ENCODE results near the gene EPHB1. TPM values are rescaled to one million over a fixed set of nuclear protein-coding genes. Genes with fewer than 3 reads are reported as not detected.

Gene EPHB1
- total RNA-seq, 1 experiment from 2014 or later = 0.86 TPM

DNA sequence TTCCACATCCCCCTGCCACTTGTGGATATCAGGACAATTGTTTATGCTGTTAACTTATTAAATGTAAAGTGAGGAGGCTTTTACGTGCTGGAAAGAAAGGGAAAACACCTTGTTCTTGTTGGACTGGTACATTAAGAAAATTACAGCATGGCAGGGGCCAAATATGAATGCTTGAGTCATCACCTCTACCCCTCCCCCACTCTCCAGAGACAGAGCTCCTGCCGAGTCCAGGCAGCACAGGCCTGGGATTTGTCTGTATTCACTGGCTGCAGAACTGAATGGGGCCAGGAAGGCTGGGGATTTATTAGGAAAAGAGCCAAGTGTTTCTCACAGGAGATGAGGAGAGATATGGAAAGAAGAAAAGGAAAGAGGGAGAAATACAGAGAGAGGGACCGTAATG, 308.9 kb downstream of the EPHB1 start:
- TF ChIP-seq CBX3 (IDR thresholded peaks at IDR 0.05; ENCODE audit: low read depth) (no peak), SP1 (IDR thresholded peaks at IDR 0.05; ENCODE audit: low read depth) (no peak), RAD21 (IDR thresholded peaks at IDR 0.05; ENCODE audit: low read depth) (no peak), CEBPB (IDR thresholded peaks at IDR 0.05; ENCODE audit: low read depth) (no peak), ZNF274 (IDR thresholded peaks at IDR 0.05; ENCODE audit: low read depth, low read length) (no peak), JUND (IDR thresholded peaks at IDR 0.05) (no peak), POLR2AphosphoS5 (IDR thresholded peaks at IDR 0.05; ENCODE audit: low read depth, low read length) (no peak), SRF (IDR thresholded peaks at IDR 0.05; ENCODE audit: low read depth) (no peak)
- TF ChIP-seq, protein P1, sequence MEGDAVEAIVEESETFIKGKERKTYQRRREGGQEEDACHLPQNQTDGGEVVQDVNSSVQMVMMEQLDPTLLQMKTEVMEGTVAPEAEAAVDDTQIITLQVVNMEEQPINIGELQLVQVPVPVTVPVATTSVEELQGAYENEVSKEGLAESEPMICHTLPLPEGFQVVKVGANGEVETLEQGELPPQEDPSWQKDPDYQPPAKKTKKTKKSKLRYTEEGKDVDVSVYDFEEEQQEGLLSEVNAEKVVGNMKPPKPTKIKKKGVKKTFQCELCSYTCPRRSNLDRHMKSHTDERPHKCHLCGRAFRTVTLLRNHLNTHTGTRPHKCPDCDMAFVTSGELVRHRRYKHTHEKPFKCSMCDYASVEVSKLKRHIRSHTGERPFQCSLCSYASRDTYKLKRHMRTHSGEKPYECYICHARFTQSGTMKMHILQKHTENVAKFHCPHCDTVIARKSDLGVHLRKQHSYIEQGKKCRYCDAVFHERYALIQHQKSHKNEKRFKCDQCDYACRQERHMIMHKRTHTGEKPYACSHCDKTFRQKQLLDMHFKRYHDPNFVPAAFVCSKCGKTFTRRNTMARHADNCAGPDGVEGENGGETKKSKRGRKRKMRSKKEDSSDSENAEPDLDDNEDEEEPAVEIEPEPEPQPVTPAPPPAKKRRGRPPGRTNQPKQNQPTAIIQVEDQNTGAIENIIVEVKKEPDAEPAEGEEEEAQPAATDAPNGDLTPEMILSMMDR (IDR thresholded peaks at IDR 0.05 in 2 of 3, conservative IDR thresholded peaks at IDR 0.05 in 1 of 3; ENCODE audit: borderline replicate concordance in 1 of 3, insufficient read depth in 1 of 3, low read depth in 2 of 3, low read length in 2 of 3) = no peak
- TF ChIP-seq, protein P2, sequence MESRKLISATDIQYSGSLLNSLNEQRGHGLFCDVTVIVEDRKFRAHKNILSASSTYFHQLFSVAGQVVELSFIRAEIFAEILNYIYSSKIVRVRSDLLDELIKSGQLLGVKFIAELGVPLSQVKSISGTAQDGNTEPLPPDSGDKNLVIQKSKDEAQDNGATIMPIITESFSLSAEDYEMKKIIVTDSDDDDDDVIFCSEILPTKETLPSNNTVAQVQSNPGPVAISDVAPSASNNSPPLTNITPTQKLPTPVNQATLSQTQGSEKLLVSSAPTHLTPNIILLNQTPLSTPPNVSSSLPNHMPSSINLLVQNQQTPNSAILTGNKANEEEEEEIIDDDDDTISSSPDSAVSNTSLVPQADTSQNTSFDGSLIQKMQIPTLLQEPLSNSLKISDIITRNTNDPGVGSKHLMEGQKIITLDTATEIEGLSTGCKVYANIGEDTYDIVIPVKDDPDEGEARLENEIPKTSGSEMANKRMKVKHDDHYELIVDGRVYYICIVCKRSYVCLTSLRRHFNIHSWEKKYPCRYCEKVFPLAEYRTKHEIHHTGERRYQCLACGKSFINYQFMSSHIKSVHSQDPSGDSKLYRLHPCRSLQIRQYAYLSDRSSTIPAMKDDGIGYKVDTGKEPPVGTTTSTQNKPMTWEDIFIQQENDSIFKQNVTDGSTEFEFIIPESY (IDR thresholded peaks at IDR 0.05; ENCODE audit: extremely low read depth, insufficient replicate concordance, low read length) = no peak
- H3K4me2 ChIP-seq (ENCODE audit: low read length) = no peak overlapping the region
- H2AFZ ChIP-seq (ENCODE audit: low read depth, low read length, poor library complexity, severe bottlenecking) = no peak overlapping the region
- H3K4me3 ChIP-seq (replicated peaks in 1 of 2; ENCODE audit: low read depth in 1 of 2, low read length in 2 of 2) = no peak overlapping the region
- no peak overlapping the region for H3K27ac ChIP-seq (ENCODE audit: low read depth, low read length)
- no peak for DNase-seq (ENCODE audit: low read depth, low spot score)
- H3K4me1 ChIP-seq (ENCODE audit: control insufficient read depth in 1 of 2, insufficient read depth in 2 of 2, low read length in 2 of 2) = no peaks in the 10 kb centered on the region
- intact Hi-C loops (cut with micrococcal nuclease) = no loop called here
- no peaks in the 10 kb centered on the region for H4K20me1 ChIP-seq (ENCODE audit: insufficient read depth)
- H3K9me2 ChIP-seq (ENCODE audit: insufficient read depth) = no peaks in the 10 kb centered on the region
- no peak overlapping the region for H3K9ac ChIP-seq (ENCODE audit: low read length)
- no peaks in the 10 kb centered on the region for H3K36me3 ChIP-seq (ENCODE audit: control insufficient read depth in 1 of 2, insufficient read depth in 2 of 2, low read length in 2 of 2)
- no peaks in the 10 kb centered on the region for H3K9me3 ChIP-seq (ENCODE audit: control insufficient read depth in 1 of 2, insufficient read depth in 1 of 2, low read depth in 1 of 2, low read length in 2 of 2)
- ChIA-PET RAD21 (ENCODE audit: low non-redundant PET in 1 of 2, low total read pairs in 2 of 2, uncharacterized antibody in 2 of 2, unreplicated experiment in 2 of 2) (no interaction called here), CTCF (no interaction called here), POLR2A (no interaction called here)
- no TSS peak for BruUV-seq (replicated peaks)
- no peaks in the 10 kb centered on the region for H3K79me2 ChIP-seq (ENCODE audit: insufficient read depth, low read length)
- peaks cover 6% of the 10 kb centered on the region; the same call in 1 of the 2 replicates for H3K27me3 ChIP-seq (ENCODE audit: insufficient read depth, low read length)
- no peak for ATAC-seq

All from HCT116 (cell line).